Stimulated activated CD4-positive, alpha-beta T cell treated with anti-CD3 and anti-CD28 coated beads, Interleukin-2, amount 100 ng/mL, for 48 hours (primary cell): ENCODE measurements around the gene DSG2.

Experiments
- DNase-seq, 2 donors: peaks; one replicate each; pipeline ENCODE4 v3.0.0-alpha.2; 2020

DSG2 gene

GRCh38 chr18:31558567-31558966 lies 60.6 kb downstream of the DSG2 start:
- DNase-seq, result no peak

- DNase-seq, result no peak
Observed at GRCh38 chr18:31562726-31563125, 64.7 kb downstream of the DSG2 start.

GRCh38 chr18:31563778-31564177 lies 65.8 kb downstream of the DSG2 start:
- DNase-seq, result no peak

- no peak for DNase-seq
Observed at GRCh38 chr18:31565345-31565744, 67.4 kb downstream of the DSG2 start.

GRCh38 chr18:31565782-31566512 lies 68.0 kb downstream of the DSG2 start:
- no peak for DNase-seq

- DNase-seq, result no peak
Observed at GRCh38 chr18:31566576-31567306, 68.8 kb downstream of the DSG2 start.

- no peak for DNase-seq
Observed at GRCh38 chr18:31572368-31572767, 74.4 kb downstream of the DSG2 start.

GRCh38 chr18:31573051-31573450 lies 75.1 kb downstream of the DSG2 start:
- DNase-seq, result no peak

GRCh38 chr18:31574359-31574758 lies 76.4 kb downstream of the DSG2 start:
- DNase-seq, result no peak

GRCh38 chr18:31575515-31576257 lies 77.7 kb downstream of the DSG2 start:
- no peak for DNase-seq

- no peak for DNase-seq
Observed at GRCh38 chr18:31576670-31577069, 78.7 kb downstream of the DSG2 start.

GRCh38 chr18:31577195-31577594 lies 79.2 kb downstream of the DSG2 start:
- DNase-seq, result no peak

- DNase-seq, result no peak
Observed at GRCh38 chr18:31578126-31578525, 80.1 kb downstream of the DSG2 start.

GRCh38 chr18:31579375-31579774 lies 81.4 kb downstream of the DSG2 start:
- no peak for DNase-seq

GRCh38 chr18:31581498-31582197 lies 83.7 kb downstream of the DSG2 start:
- no peak for DNase-seq

GRCh38 chr18:31583185-31583854 lies 85.3 kb downstream of the DSG2 start:
- no peak for DNase-seq

- DNase-seq, result no peak
Observed at GRCh38 chr18:31585991-31586390, 88.0 kb downstream of the DSG2 start.

- no peak for DNase-seq
Observed at GRCh38 chr18:31586616-31587015, 88.6 kb downstream of the DSG2 start.

GRCh38 chr18:31587529-31587928 lies 89.6 kb downstream of the DSG2 start:
- no peak for DNase-seq

GRCh38 chr18:31590570-31590969 lies 92.6 kb downstream of the DSG2 start:
- DNase-seq, result no peak

- no peak for DNase-seq
Observed at GRCh38 chr18:31591113-31591512, 93.1 kb downstream of the DSG2 start.

- no peak for DNase-seq
Observed at GRCh38 chr18:31591628-31592027, 93.7 kb downstream of the DSG2 start, which contains the start of gene TTR. TSS of gene TTR (plus strand) at chr18:31591877. CDS start at chr18:31591903, 26 bp downstream.
